HepG2 (cell line): ENCODE measurements around the gene OASL. TPM values are rescaled to one million over a fixed set of nuclear protein-coding genes. Genes with fewer than 3 reads are reported as not detected.

Experiments used
- JUND ChIP-seq: sonication (generic); formaldehyde crosslinking; IDR thresholded peaks from 2 replicates; pipeline ENCODE4 v1.8.0; 2022; ENCODE audit warnings: mild to moderate bottlenecking, missing genetic modification reagents
- KDM5B ChIP-seq: sonication (generic); formaldehyde crosslinking; IDR thresholded peaks from 2 replicates; pipeline ENCODE4 v1.4.0; 2020; ENCODE audit warnings: missing genetic modification reagents, mild to moderate bottlenecking, borderline replicate concordance
- KLF6 ChIP-seq: IDR thresholded peaks from 2 replicates; pipeline ENCODE4 v1.8.0; 2016; ENCODE audit warnings: missing biosample characterization, missing genetic modification reagents
- MXI1 ChIP-seq: IDR thresholded peaks from 3 replicates; pipeline ENCODE4 v1.6.1; 2012; ENCODE audit warnings: low read depth, low read length, inconsistent platforms, borderline replicate concordance
- NFKB2 ChIP-seq: sonication (generic); formaldehyde crosslinking; IDR thresholded peaks from 2 replicates; pipeline ENCODE4 v1.4.0; 2020; ENCODE audit warnings: missing genetic modification reagents, borderline replicate concordance
- PCBP2 ChIP-seq: fragments of 200-400 bp; formaldehyde crosslinking; optimal IDR thresholded peaks from 2 replicates; pipeline ENCODE3; 2018; ENCODE audit warnings: low read length, low read depth; ENCODE audit not compliant: poor library complexity, severe bottlenecking
- SALL2 ChIP-seq: sonication (generic); formaldehyde crosslinking; IDR thresholded peaks from 2 replicates; pipeline ENCODE4 v1.8.1; 2023; ENCODE audit warnings: mild to moderate bottlenecking, missing genetic modification reagents, inconsistent platforms
- SMC3 ChIP-seq: IDR thresholded peaks from 2 replicates; pipeline ENCODE4 v1.6.1; 2011; ENCODE audit warnings: low read length, improper control_type of control experiment
- ZNF234 ChIP-seq: sonication (generic); formaldehyde crosslinking; conservative IDR thresholded peaks from 2 replicates; pipeline ENCODE4 v1.5.1; 2020; ENCODE audit warnings: mild to moderate bottlenecking, missing genetic modification reagents
- polyA plus RNA-seq, 8 experiments: library from polyadenylated mRNA; depleted of rRNA in 3 of 8; stranded (reverse) in 7 of 8; unstranded in 1 of 8; fragments of >200 nt; fragmentation: Illumina TruSeq in 4 of 8; extraction: Trizol in 4 of 8; gene quantifications; 2 replicates each; pipeline versions ENCODE4 v1.2.1 to v1.2.3, GENCODE V29; 2011 to 2016; ENCODE audit warnings: low read depth in 4 of 8, missing spikeins in 1 of 8, mixed read lengths in 1 of 8; ENCODE audit not compliant: insufficient read depth in 1 of 8
- total RNA-seq, 5 experiments: library from RNA; depleted of rRNA; stranded (reverse); fragments of >200 nt; fragmentation: Illumina TruSeq; extraction: Trizol; gene quantifications; 2 replicates each; pipeline ENCODE4 v1.2.3, GENCODE V29; 2016; ENCODE audit warnings: low read depth in 1 of 5
- TF ChIP-seq, protein P1 (sequence below): conservative IDR thresholded peaks from 2 replicates; pipeline ENCODE4 v1.6.1; 2018; ENCODE audit warnings: missing genetic modification reagents
- TF ChIP-seq, protein P2 (sequence below): sonication (generic); formaldehyde crosslinking; IDR thresholded peaks from 2 replicates; pipeline ENCODE4 v1.4.0; 2020; ENCODE audit warnings: missing genetic modification reagents
- TF ChIP-seq, protein P3 (sequence below): sonication (generic); formaldehyde crosslinking; IDR thresholded peaks from 2 replicates; pipeline ENCODE4 v1.5.0; 2020; ENCODE audit warnings: missing genetic modification reagents
- TF ChIP-seq, protein P4 (sequence below): sonication (generic); formaldehyde crosslinking; IDR thresholded peaks from 2 replicates; pipeline ENCODE4 v1.5.1; 2020; ENCODE audit warnings: missing genetic modification reagents, mild to moderate bottlenecking, borderline replicate concordance
- TF ChIP-seq, protein P5 (sequence below): sonication (generic); formaldehyde crosslinking; IDR thresholded peaks from 2 replicates; pipeline ENCODE4 v1.5.0; 2020; ENCODE audit warnings: mild to moderate bottlenecking, missing genetic modification reagents, borderline replicate concordance
- TF ChIP-seq, protein P6 (sequence below): sonication (generic); formaldehyde crosslinking; conservative IDR thresholded peaks from 2 replicates; pipeline ENCODE4 v1.4.0; 2020; ENCODE audit warnings: missing genetic modification reagents

OASL gene
- total and polyA plus RNA-seq, 2 of the 13 experiments (the other 11 are each of a cell fraction or from before 2014, with no cell fraction given) = 0.11 to 0.22 TPM

DNA sequence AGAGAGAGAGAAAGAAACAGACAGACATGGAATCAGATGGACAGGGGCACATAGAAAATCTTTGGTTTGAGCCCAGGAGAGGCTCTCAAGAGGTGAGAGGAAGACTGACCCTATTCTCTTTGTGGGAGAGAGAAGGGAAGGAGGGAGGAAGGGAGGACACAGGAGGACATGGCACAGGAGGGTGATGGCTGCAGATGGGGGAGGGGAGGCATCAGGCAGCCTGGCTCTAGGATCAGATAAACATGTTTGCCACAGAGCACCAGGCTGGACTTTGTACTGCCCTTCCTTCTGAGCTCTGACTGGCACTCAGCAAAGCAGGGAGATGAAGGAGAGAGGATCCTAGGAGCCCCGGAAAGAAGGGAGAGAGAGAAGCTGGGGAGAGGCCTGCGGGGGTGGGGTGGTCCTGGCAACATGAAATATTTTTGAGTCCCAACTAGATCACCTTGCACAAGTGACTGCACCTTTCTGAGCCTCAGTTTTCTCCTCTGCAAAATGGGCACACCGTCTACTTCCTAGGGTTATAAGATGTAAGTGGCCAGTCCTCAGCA lies 54.6 kb downstream of the OASL start (continued):
- TF ChIP-seq, protein P1, sequence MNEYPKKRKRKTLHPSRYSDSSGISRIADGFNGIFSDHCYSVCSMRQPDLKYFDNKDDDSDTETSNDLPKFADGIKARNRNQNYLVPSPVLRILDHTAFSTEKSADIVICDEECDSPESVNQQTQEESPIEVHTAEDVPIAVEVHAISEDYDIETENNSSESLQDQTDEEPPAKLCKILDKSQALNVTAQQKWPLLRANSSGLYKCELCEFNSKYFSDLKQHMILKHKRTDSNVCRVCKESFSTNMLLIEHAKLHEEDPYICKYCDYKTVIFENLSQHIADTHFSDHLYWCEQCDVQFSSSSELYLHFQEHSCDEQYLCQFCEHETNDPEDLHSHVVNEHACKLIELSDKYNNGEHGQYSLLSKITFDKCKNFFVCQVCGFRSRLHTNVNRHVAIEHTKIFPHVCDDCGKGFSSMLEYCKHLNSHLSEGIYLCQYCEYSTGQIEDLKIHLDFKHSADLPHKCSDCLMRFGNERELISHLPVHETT = no peak
- TF ChIP-seq, protein P2, sequence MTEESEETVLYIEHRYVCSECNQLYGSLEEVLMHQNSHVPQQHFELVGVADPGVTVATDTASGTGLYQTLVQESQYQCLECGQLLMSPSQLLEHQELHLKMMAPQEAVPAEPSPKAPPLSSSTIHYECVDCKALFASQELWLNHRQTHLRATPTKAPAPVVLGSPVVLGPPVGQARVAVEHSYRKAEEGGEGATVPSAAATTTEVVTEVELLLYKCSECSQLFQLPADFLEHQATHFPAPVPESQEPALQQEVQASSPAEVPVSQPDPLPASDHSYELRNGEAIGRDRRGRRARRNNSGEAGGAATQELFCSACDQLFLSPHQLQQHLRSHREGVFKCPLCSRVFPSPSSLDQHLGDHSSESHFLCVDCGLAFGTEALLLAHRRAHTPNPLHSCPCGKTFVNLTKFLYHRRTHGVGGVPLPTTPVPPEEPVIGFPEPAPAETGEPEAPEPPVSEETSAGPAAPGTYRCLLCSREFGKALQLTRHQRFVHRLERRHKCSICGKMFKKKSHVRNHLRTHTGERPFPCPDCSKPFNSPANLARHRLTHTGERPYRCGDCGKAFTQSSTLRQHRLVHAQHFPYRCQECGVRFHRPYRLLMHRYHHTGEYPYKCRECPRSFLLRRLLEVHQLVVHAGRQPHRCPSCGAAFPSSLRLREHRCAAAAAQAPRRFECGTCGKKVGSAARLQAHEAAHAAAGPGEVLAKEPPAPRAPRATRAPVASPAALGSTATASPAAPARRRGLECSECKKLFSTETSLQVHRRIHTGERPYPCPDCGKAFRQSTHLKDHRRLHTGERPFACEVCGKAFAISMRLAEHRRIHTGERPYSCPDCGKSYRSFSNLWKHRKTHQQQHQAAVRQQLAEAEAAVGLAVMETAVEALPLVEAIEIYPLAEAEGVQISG = peak; percentile 28; the same call in 1 of the 2 replicates
- TF ChIP-seq ZNF234 (CRISPR knock-in tag) = no peak
- TF ChIP-seq, protein P3, sequence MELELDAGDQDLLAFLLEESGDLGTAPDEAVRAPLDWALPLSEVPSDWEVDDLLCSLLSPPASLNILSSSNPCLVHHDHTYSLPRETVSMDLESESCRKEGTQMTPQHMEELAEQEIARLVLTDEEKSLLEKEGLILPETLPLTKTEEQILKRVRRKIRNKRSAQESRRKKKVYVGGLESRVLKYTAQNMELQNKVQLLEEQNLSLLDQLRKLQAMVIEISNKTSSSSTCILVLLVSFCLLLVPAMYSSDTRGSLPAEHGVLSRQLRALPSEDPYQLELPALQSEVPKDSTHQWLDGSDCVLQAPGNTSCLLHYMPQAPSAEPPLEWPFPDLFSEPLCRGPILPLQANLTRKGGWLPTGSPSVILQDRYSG (CRISPR knock-in tag) = no peak
- TF ChIP-seq NFKB2 (CRISPR knock-in tag) = no peak
- no peak for TF ChIP-seq KLF6 (CRISPR knock-in tag)
- no peak for TF ChIP-seq PCBP2
- TF ChIP-seq, protein P4, sequence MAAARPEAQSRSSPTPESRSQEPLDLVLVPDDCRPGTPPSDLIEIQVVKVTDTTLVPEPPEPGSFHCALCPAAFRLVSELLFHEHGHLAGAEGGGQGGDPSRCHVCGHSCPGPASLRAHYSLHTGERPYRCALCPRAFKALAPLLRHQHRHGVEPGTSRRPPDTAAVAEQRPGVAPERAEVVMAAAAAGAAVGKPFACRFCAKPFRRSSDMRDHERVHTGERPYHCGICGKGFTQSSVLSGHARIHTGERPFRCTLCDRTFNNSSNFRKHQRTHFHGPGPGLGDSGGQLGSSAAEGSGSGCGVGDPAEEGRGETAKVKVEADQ (CRISPR knock-in tag) = no peak
- TF ChIP-seq, protein P5, sequence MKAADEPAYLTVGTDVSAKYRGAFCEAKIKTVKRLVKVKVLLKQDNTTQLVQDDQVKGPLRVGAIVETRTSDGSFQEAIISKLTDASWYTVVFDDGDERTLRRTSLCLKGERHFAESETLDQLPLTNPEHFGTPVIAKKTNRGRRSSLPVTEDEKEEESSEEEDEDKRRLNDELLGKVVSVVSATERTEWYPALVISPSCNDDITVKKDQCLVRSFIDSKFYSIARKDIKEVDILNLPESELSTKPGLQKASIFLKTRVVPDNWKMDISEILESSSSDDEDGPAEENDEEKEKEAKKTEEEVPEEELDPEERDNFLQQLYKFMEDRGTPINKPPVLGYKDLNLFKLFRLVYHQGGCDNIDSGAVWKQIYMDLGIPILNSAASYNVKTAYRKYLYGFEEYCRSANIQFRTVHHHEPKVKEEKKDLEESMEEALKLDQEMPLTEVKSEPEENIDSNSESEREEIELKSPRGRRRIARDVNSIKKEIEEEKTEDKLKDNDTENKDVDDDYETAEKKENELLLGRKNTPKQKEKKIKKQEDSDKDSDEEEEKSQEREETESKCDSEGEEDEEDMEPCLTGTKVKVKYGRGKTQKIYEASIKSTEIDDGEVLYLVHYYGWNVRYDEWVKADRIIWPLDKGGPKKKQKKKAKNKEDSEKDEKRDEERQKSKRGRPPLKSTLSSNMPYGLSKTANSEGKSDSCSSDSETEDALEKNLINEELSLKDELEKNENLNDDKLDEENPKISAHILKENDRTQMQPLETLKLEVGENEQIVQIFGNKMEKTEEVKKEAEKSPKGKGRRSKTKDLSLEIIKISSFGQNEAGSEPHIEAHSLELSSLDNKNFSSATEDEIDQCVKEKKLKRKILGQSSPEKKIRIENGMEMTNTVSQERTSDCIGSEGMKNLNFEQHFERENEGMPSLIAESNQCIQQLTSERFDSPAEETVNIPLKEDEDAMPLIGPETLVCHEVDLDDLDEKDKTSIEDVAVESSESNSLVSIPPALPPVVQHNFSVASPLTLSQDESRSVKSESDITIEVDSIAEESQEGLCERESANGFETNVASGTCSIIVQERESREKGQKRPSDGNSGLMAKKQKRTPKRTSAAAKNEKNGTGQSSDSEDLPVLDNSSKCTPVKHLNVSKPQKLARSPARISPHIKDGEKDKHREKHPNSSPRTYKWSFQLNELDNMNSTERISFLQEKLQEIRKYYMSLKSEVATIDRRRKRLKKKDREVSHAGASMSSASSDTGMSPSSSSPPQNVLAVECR (CRISPR knock-in tag) = peak; percentile 25; the same call in 1 of the 2 replicates
- TF ChIP-seq SALL2 (CRISPR knock-in tag) = no peak
- TF ChIP-seq MXI1 = no peak; the same call in 2 of the 3 replicates
- TF ChIP-seq, protein P6, sequence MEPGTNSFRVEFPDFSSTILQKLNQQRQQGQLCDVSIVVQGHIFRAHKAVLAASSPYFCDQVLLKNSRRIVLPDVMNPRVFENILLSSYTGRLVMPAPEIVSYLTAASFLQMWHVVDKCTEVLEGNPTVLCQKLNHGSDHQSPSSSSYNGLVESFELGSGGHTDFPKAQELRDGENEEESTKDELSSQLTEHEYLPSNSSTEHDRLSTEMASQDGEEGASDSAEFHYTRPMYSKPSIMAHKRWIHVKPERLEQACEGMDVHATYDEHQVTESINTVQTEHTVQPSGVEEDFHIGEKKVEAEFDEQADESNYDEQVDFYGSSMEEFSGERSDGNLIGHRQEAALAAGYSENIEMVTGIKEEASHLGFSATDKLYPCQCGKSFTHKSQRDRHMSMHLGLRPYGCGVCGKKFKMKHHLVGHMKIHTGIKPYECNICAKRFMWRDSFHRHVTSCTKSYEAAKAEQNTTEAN (CRISPR knock-in tag) = no peak
- no peak for TF ChIP-seq JUND (CRISPR knock-in tag)
- no peak for TF ChIP-seq KDM5B
- peak; percentile 7; the same call in 1 of the 2 replicates for TF ChIP-seq SMC3
